IgD-negative memory B cell (primary cell): ENCODE measurements around the gene C5orf22. TPM values are rescaled to one million over a fixed set of nuclear protein-coding genes. Genes with fewer than 3 reads are reported as not detected.

Experiments
- H3K27ac Mint-ChIP-seq, 3 donors: one replicate each; pipeline ENCODE4 v1.8.0; 2020 to 2022; ENCODE audit warnings: mild to moderate bottlenecking in 3 of 3, mixed read lengths in 3 of 3, moderate library complexity in 1 of 3
- H3K27me3 Mint-ChIP-seq: one replicate; pipeline ENCODE4 v1.8.0; 2021; ENCODE audit warnings: mixed read lengths
- H3K36me3 Mint-ChIP-seq: one replicate; pipeline ENCODE4 v1.8.0; 2020; ENCODE audit warnings: mild to moderate bottlenecking, mixed read lengths
- H3K4me1 Mint-ChIP-seq, 3 donors: one replicate each; pipeline ENCODE4 v1.8.0; 2020 to 2022; ENCODE audit warnings: mixed read lengths in 3 of 3, mild to moderate bottlenecking in 1 of 3
- H3K4me3 Mint-ChIP-seq, 4 donors: one replicate each; pipeline ENCODE4 v1.8.0; 2020 to 2022; ENCODE audit warnings: mild to moderate bottlenecking in 4 of 4, mixed read lengths in 4 of 4, moderate library complexity in 3 of 4
- H3K9me3 Mint-ChIP-seq, 3 donors: one replicate each; pipeline ENCODE4 v1.8.0; 2020 to 2021; ENCODE audit warnings: mixed read lengths in 3 of 3, mild to moderate bottlenecking in 1 of 3
- polyA plus RNA-seq: library from polyadenylated mRNA; unstranded; fragments of 300-500 nt; fragmentation: Illumina TruSeq; gene quantifications from one replicate; pipeline ENCODE4 v1.2.3, GENCODE V29; 2021

C5orf22 gene
- 16.7 TPM for polyA plus RNA-seq

- Mint-ChIP-seq H3K27ac (peak within 1 kb of the TSS; percentile 91 to 96 (median 91)), H3K9me3 (no peaks in the 10 kb centered on the region), H3K4me3 (peak within 1 kb of the TSS; percentile 98 to 100 (median 99)), H3K4me1 (peaks cover 28 to 32% (median 32%) of the 10 kb centered on the region in 3 donors), H3K27me3 (no peaks in the 10 kb centered on the region), H3K36me3 (peaks cover 9% of the 10 kb centered on the region)
Measured at GRCh38 chr5:31531888-31532547, at the start of gene C5orf22, which contains the start of gene DROSHA. TSS of gene C5orf22 (plus strand) at chr5:31532301. CDS start at chr5:31532393, 92 bp downstream. TSS of gene DROSHA (minus strand) at chr5:31532093. CDS start at chr5:31529059, 3,034 bp downstream.

DNA sequence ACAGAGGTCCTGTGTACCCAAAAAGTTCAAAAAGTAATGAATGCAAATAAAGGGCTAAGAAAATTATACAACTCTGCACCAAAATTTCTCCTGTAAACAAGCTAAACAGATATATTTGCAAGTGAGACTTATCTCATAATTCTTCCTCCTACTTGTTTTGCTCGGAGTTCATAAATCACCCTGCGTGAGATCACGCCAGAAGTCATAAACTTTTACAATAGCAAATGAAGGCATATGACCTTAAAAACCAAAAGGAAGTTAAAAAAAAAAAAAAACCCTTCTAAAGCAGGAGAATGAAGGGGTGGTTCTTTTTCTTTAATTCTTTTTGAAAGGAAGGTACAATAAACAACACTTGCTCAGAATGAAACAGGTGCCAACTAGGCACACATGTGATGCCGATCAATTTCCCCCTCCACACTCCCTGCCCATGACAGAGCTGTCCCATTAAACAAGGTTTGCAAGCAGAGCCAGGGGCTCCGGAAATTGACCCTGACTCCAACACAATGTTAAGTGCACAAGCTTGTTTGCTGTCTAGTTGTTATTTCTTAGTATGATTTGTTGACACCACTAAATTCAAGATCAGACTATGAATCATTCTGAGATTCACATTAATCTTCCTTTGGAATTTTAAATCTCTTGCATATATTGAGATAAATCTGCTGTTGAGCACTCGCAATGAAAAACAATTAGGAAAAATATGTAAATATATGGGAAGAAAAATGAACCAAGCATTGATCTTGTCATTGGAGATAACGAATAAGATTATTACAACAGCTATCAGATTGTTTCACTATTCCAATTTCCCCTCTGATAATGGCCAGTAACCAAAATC lies 46.5 kb upstream of the C5orf22 start:
- Mint-ChIP-seq H3K4me1 (no peaks in the 10 kb centered on the region), H3K4me3 (no peak overlapping the region), H3K9me3 (no peaks in the 10 kb centered on the region), H3K27ac (no peak overlapping the region), H3K36me3 (peaks cover 17% of the 10 kb centered on the region), H3K27me3 (no peaks in the 10 kb centered on the region)

- Mint-ChIP-seq H3K27me3 (no peaks in the 10 kb centered on the region), H3K4me1 (no peaks in the 10 kb centered on the region), H3K36me3 (peaks cover 21% of the 10 kb centered on the region), H3K4me3 (no peak overlapping the region), H3K27ac (no peak overlapping the region), H3K9me3 (no peaks in the 10 kb centered on the region)
Measured at GRCh38 chr5:31486441-31486840, 45.7 kb upstream of the C5orf22 start.

DNA sequence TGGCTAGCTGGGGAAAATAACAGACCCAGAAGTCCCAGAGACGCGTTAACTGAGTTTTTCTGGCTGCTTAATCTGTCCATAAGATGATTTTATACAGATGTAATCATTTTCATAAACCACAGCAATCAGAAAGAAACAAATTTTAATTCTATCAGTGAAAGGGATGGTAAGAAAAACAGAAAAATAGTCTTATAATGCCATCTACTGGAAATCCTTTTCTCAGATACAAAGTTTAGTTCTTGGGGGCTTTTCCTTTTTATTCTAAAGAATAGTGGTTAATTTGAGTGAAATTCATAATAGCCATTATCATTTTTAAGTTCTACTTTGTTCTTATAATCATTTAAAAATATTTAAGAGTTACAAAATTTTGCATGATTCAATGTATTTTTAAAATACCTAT lies 44.6 kb upstream of the C5orf22 start:
- no peaks in the 10 kb centered on the region for H3K4me1 Mint-ChIP-seq
- peaks cover 24% of the 10 kb centered on the region for H3K36me3 Mint-ChIP-seq
- H3K9me3 Mint-ChIP-seq: no peaks in the 10 kb centered on the region
- H3K4me3 Mint-ChIP-seq: no peak overlapping the region
- no peak overlapping the region for H3K27ac Mint-ChIP-seq
- no peaks in the 10 kb centered on the region for H3K27me3 Mint-ChIP-seq

DNA sequence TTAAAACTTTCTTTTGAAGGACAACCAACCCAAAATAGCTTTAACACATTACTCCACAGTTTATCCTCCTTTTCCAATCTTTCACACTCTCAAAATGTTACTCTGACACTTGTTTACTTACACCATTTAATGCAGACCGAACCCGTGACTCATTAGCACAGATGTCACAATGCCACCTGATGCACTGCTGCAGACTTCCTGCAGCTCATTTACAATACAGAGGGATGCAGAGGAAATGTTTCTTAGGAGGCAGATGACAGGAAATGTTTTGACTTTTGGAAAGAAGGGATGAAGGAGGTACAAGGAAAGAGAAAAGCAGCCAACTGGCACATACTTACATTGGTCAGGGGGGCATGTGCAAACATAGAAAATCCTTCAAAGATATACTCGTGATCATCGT lies 39.2 kb upstream of the C5orf22 start:
- H3K4me3 Mint-ChIP-seq: no peak overlapping the region
- no peak overlapping the region for H3K27ac Mint-ChIP-seq
- no peaks in the 10 kb centered on the region for H3K27me3 Mint-ChIP-seq
- peaks cover 23% of the 10 kb centered on the region for H3K36me3 Mint-ChIP-seq
- no peaks in the 10 kb centered on the region for H3K9me3 Mint-ChIP-seq
- H3K4me1 Mint-ChIP-seq: no peaks in the 10 kb centered on the region

GRCh38 chr5:31495336-31495735 lies 36.8 kb upstream of the C5orf22 start:
- Mint-ChIP-seq H3K4me3 (no peak overlapping the region), H3K27ac (no peak overlapping the region), H3K27me3 (no peaks in the 10 kb centered on the region), H3K36me3 (peaks cover 27% of the 10 kb centered on the region), H3K9me3 (no peaks in the 10 kb centered on the region), H3K4me1 (no peaks in the 10 kb centered on the region)

DNA sequence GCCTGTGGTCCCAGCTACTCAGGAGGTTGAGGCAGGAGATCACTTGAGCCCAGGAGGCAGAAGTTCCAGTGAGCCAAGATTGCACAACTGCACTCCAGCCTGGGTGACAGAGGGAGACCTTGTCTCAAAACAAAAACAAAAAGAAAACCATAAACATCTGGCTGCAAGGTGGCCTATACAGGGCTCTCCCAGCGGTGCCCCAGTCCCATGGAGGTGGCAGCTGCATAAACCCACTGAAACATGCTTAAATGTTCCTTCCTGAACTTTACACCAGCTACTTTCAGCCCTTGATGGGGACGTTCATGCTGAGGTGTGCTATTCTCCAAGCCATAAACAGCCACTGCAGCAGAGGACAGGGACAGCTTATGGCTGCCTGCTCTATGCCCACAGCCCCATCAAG lies 35.8 kb upstream of the C5orf22 start:
- no peaks in the 10 kb centered on the region for H3K9me3 Mint-ChIP-seq
- no peak overlapping the region for H3K4me3 Mint-ChIP-seq
- peaks cover 27% of the 10 kb centered on the region for H3K36me3 Mint-ChIP-seq
- no peaks in the 10 kb centered on the region for H3K27me3 Mint-ChIP-seq
- no peaks in the 10 kb centered on the region for H3K4me1 Mint-ChIP-seq
- no peak overlapping the region for H3K27ac Mint-ChIP-seq

DNA sequence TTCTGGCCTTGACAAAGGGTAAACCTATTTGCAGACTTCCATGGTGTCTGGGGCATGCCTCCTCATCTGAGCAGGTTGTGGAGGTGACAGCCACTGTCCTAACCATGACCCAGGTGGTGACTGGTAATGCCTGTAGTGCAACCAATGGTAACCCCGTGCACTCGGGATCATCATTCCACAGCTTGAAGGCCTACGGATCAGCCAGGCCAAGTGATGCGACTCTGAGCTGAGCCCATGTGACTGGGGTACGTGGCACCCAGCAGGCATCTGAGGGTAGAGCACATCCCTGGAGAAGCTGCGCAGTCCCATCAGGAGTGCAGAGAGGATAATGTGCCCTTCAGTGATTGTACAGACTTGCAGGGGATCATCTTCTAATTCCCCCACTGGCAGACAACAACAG lies 35.2 kb upstream of the C5orf22 start:
- Mint-ChIP-seq H3K9me3 (no peaks in the 10 kb centered on the region), H3K36me3 (peaks cover 26% of the 10 kb centered on the region)

GRCh38 chr5:31500256-31500655 lies 31.8 kb upstream of the C5orf22 start:
- Mint-ChIP-seq H3K9me3 (no peaks in the 10 kb centered on the region), H3K36me3 (peaks cover 22% of the 10 kb centered on the region), H3K27ac (no peak overlapping the region), H3K27me3 (no peaks in the 10 kb centered on the region), H3K4me3 (no peak overlapping the region), H3K4me1 (no peaks in the 10 kb centered on the region)

More for the DNA sequence above, 35.2 kb upstream of the C5orf22 start:
- Mint-ChIP-seq H3K27ac (no peak overlapping the region), H3K4me3 (no peak overlapping the region), H3K27me3 (no peaks in the 10 kb centered on the region), H3K4me1 (no peaks in the 10 kb centered on the region)

- Mint-ChIP-seq H3K4me3 (no peak overlapping the region), H3K36me3 (peaks cover 21% of the 10 kb centered on the region), H3K27me3 (no peaks in the 10 kb centered on the region), H3K27ac (no peak overlapping the region), H3K4me1 (no peaks in the 10 kb centered on the region), H3K9me3 (no peaks in the 10 kb centered on the region)
Measured at GRCh38 chr5:31502506-31502905, 29.6 kb upstream of the C5orf22 start.

DNA sequence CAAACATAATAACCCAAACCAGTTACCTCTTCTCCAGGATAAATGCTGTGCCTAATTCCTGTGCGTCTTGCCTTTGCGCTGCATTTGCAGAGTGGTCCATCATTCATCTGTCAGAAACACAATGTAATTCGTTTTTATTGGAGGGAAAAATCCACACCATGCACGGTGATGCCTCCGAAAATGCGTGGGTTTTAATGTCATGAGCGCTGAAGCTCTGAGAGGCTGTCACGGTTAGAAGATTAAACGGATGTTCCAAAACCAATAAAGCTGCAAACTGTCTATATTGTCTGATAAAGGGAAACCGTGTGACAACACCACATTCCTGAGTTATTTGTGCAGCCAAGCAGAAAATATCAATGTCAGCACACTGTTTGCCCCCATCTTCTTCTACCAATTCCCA lies 27.6 kb upstream of the C5orf22 start:
- no peaks in the 10 kb centered on the region for H3K27me3 Mint-ChIP-seq
- peaks cover 0 to 2% (median 0%) of the 10 kb centered on the region in 3 donors for H3K4me1 Mint-ChIP-seq
- no peak overlapping the region for H3K4me3 Mint-ChIP-seq
- H3K27ac Mint-ChIP-seq: no peak overlapping the region
- H3K9me3 Mint-ChIP-seq: no peaks in the 10 kb centered on the region
- peaks cover 17% of the 10 kb centered on the region for H3K36me3 Mint-ChIP-seq

- Mint-ChIP-seq H3K4me1 (peaks cover 0 to 2% (median 0%) of the 10 kb centered on the region in 3 donors), H3K36me3 (peaks cover 21% of the 10 kb centered on the region), H3K27me3 (no peaks in the 10 kb centered on the region), H3K27ac (no peak overlapping the region), H3K9me3 (no peaks in the 10 kb centered on the region), H3K4me3 (no peak overlapping the region)
Measured at GRCh38 chr5:31511305-31511704, 20.8 kb upstream of the C5orf22 start.

DNA sequence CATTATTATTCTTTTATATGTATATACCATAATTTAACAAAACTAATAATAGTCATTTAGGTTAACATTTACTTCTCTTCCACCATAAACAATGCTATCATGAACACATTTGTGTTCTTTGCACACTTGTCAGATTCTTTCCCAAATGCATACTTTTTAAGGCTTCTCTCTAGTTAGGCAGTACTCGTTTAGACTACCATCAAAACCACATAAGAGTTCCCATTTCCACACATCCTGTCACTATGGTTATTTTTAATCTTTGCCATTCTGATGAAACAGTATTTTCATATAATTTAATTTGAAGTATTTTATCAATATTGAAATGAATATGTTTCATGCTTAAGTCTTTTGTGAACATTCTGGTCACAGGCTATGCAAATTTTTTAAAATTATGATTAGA lies 15.3 kb upstream of the C5orf22 start:
- Mint-ChIP-seq H3K27me3 (no peaks in the 10 kb centered on the region), H3K9me3 (no peaks in the 10 kb centered on the region), H3K4me1 (peaks cover 0 to 5% (median 2%) of the 10 kb centered on the region in 3 donors), H3K4me3 (no peak overlapping the region), H3K36me3 (peaks cover 8% of the 10 kb centered on the region), H3K27ac (no peak overlapping the region)

- Mint-ChIP-seq H3K4me1 (peaks cover 2 to 13% (median 4%) of the 10 kb centered on the region in 3 donors), H3K9me3 (no peaks in the 10 kb centered on the region), H3K36me3 (peaks cover 13% of the 10 kb centered on the region), H3K27ac (no peak overlapping the region), H3K27me3 (no peaks in the 10 kb centered on the region), H3K4me3 (no peak overlapping the region)
Measured at GRCh38 chr5:31523041-31523440, 9.1 kb upstream of the C5orf22 start.

DNA sequence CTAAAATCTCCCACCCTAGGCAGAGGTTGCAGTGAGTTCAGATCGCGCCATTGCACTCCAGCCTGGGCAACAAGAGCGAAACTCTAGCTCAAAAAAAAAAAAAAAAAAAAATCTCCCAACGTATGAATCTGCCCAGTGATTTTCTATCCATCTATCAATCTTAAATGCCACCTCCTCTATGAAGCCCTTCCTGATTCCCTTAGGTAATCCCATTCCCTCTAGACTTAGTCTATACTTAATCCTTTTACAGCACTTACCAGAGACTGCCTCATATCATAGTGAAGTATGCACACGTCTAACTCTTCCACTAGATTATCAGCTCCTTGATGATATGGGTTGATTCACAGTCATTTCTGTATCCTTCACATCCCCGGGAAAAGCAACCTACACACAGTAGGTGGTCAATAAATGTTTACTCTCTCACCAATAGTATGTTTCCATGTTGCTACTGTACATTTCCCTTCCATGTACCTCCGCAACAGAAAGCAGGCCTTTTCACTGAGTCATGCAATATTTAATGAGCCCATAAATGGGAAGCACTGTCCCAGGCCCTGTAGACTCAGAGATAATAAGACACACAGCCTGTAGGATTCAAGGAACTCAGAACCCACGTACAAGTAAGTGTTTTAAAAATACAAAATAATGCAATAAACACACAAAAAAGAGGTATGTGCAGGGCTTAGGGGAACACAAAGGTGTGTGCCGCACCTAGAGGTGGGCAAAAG lies 1.4 kb upstream of the C5orf22 start:
- peak overlapping the region; percentile 98 to 100 (median 99) for H3K4me3 Mint-ChIP-seq
- H3K4me1 Mint-ChIP-seq: peaks cover 31 to 32% (median 32%) of the 10 kb centered on the region in 3 donors
- no peaks in the 10 kb centered on the region for H3K9me3 Mint-ChIP-seq
- peaks cover 10% of the 10 kb centered on the region for H3K36me3 Mint-ChIP-seq
- H3K27me3 Mint-ChIP-seq: no peaks in the 10 kb centered on the region
- H3K27ac Mint-ChIP-seq: peak overlapping the region in 1 of 3 donors; percentile 29
